ENCODE measurements around the gene CD84. TPM values are rescaled to one million over a fixed set of nuclear protein-coding genes. Genes with fewer than 3 reads are reported as not detected.

The CD84 gene
- total and polyA plus RNA-seq, 8 donors, result 0.16 to 13.2 (median 3.1) TPM

DNA sequence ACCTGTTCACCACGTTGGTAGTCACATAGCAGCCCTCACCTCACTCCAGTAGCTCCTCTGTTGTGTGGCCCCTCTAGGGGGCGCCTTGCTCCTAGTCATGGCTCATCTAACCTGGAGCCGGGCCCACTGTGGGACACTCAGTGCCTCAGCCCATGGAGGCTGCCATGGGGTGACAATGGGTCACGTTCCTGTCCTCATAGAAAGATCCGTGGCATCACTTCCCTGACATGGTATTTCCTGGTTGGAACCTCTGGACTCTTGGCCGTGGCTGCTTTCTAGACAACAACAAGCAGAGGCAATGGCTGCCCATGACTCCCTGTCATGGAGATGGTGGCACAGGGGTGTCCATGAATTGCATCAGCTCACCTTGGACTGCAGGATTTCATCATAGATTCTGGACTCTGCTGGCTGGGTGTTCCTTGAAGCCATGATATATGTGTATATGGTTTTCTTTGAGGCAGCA, 28.7 kb downstream of the CD84 start:
- TF ChIP-seq, protein P1, sequence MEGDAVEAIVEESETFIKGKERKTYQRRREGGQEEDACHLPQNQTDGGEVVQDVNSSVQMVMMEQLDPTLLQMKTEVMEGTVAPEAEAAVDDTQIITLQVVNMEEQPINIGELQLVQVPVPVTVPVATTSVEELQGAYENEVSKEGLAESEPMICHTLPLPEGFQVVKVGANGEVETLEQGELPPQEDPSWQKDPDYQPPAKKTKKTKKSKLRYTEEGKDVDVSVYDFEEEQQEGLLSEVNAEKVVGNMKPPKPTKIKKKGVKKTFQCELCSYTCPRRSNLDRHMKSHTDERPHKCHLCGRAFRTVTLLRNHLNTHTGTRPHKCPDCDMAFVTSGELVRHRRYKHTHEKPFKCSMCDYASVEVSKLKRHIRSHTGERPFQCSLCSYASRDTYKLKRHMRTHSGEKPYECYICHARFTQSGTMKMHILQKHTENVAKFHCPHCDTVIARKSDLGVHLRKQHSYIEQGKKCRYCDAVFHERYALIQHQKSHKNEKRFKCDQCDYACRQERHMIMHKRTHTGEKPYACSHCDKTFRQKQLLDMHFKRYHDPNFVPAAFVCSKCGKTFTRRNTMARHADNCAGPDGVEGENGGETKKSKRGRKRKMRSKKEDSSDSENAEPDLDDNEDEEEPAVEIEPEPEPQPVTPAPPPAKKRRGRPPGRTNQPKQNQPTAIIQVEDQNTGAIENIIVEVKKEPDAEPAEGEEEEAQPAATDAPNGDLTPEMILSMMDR (IDR thresholded peaks at IDR 0.05), result no peak
- Histone ChIP-seq H3K4me3 (no peak overlapping the region), H3K27ac (no peak overlapping the region), H3K27me3 (no peaks in the 10 kb centered on the region), H3K36me3 (peaks cover 0 to 3% (median 0%) of the 10 kb centered on the region in 3 donors), H3K4me1 (peaks cover 0 to 11% (median 7%) of the 10 kb centered on the region in 3 donors), H3K9me3 (no peaks in the 10 kb centered on the region)
- FAIRE-seq (no peak), DNase-seq (peak in 1 of 6 donors; percentile 35), ATAC-seq (peak in 1 of 4 donors; percentile 29)
- intact Hi-C loops (cut with DNase I), result no loop called here
- 81% methylated on average over 6 of the region's 6 CpGs for WGBS, 2 donors

DNA sequence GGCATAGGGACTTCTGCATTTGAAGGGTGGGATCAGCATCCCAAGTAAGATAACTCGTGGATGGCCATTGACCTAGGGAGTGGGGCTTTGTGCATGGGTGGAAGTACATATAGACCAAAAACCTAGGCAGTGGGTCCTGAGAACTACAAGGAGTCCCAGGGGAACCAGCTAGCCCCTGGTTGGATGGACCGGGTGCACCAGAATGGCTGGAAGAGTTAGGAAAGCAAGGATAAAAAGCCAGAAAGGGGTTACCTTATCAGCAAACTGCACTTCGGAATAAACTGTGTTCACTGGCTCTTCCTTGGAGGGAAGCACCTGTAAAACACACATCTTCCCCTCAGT, 29.7 kb downstream of the CD84 start:
- Histone ChIP-seq H3K9me3 (no peaks in the 10 kb centered on the region), H3K36me3 (peaks cover 0 to 3% (median 0%) of the 10 kb centered on the region in 3 donors), H3K4me3 (no peak overlapping the region), H3K27me3 (no peaks in the 10 kb centered on the region), H3K4me1 (peaks cover 0 to 11% (median 7%) of the 10 kb centered on the region in 3 donors), H3K27ac (no peak overlapping the region)
- intact Hi-C loops (cut with DNase I), result no loop called here
- DNase-seq (no peak), FAIRE-seq (no peak), ATAC-seq (no peak)
- TF ChIP-seq, protein P1 (IDR thresholded peaks at IDR 0.05), result no peak
- 87 to 93% methylated on average over 3 of the region's 3 CpGs for WGBS, 2 donors

DNA sequence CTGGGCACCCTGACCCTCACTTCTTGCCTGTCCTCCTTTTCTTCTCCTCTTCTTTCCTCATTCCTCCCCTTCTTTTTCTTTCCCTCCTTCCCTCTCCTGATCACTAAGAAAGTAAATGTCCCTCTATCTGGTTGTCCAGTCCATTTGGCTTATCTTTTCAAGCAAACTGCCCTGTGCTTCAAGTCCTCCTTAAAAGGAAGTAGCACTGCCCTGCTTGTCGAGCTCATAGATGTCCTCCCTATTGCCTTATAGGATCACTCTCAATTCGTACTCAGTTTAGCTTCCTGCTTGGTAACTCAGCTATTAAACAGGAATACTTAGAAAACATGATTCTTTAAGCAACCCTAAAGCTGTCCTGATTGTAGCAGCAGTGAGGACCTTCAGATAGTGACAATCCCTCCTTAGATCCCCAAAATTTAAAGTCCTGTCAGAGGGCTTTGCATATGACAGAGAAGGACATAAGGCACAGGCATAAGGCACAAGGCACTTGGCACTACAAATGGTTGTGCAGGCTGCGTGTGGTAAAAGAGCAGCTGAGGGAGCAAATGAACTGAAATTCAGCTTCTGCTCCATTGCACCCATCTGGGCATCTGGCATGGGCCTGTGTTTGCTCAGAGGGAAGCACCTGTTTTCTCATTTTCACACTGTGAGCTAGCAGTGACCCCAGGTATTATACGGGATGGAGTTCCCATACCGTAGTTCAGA, 30.2 kb downstream of the CD84 start:
- DNase-seq (peak in 1 of 6 donors; percentile 16), ATAC-seq (peak in 3 of 4 donors; percentile 6 to 79 (median 77)), FAIRE-seq (no peak)
- Histone ChIP-seq H3K9me3 (no peaks in the 10 kb centered on the region), H3K36me3 (peaks cover 0 to 3% (median 0%) of the 10 kb centered on the region in 3 donors), H3K27me3 (no peaks in the 10 kb centered on the region), H3K4me1 (peaks cover 0 to 11% (median 7%) of the 10 kb centered on the region in 3 donors), H3K27ac (no peak overlapping the region), H3K4me3 (no peak overlapping the region)
- 49 to 53% methylated on average over 5 of the region's 5 CpGs for whole genome bisulfite sequencing, 2 donors
- TF ChIP-seq, protein P1 (IDR thresholded peaks at IDR 0.05), result no peak
- intact Hi-C loops (cut with DNase I), result no loop called here

- no peak overlapping the region for H3K4me3 ChIP-seq
These were observed 31.1 kb downstream of the CD84 start for GRCh38 chr1:160548183-160548582.

More at GRCh38 chr1:160548183-160548582, 31.1 kb downstream of the CD84 start:
- TF ChIP-seq, protein P1 (IDR thresholded peaks at IDR 0.05), result no peak
- peak in 1 of 4 donors; percentile 55 for ATAC-seq
- Histone ChIP-seq H3K27me3 (no peaks in the 10 kb centered on the region), H3K9me3 (no peaks in the 10 kb centered on the region), H3K36me3 (peaks cover 0 to 3% (median 0%) of the 10 kb centered on the region in 3 donors), H3K27ac (no peak overlapping the region), H3K4me1 (peaks cover 5 to 13% (median 11%) of the 10 kb centered on the region in 3 donors)
- no peak for DNase-seq
- intact Hi-C loops (cut with DNase I), result no loop called here
- FAIRE-seq, result no peak
- 50 to 71% methylated on average over 3 of the region's 3 CpGs for WGBS, 2 donors
